Esophagus squamous epithelium (tissue), 5 donors: ENCODE measurements around the gene FAM237B. TPM values are rescaled to one million over a fixed set of nuclear protein-coding genes. Genes with fewer than 3 reads are reported as not detected.

Experiments
- DNase-seq: peaks from one replicate; lab custom pipeline; 2025; lab: John Stamatoyannopoulos, UW
- H3K27ac ChIP-seq, 4 donors: fragments of 200-600 bp; sonication (generic); one replicate each; pipeline ENCODE4 v1.5.1; 2016 to 2019; ENCODE audit warnings: mild to moderate bottlenecking in 1 of 4
- H3K27me3 ChIP-seq, 4 donors: fragments of 200-600 bp; sonication (generic); 1 replicate in 3 of 4; 2 replicates in 1 of 4; pipeline versions ENCODE4 v1.5.1 to v1.6.0; 2017 to 2021; ENCODE audit warnings: antibody characterized with exemption in 1 of 4
- H3K36me3 ChIP-seq, 3 donors: fragments of 200-600 bp; sonication (generic); one replicate each; pipeline ENCODE4 v1.5.1; 2016 to 2019
- H3K4me1 ChIP-seq, 3 donors: fragments of 200-600 bp; sonication (generic); one replicate each; pipeline ENCODE4 v1.5.1; 2017 to 2019
- H3K4me3 ChIP-seq, 4 donors: fragments of 200-600 bp; sonication (generic); 1 replicate in 3 of 4; 2 replicates in 1 of 4; pipeline ENCODE4 v1.5.1; 2016 to 2019; ENCODE audit warnings: mild to moderate bottlenecking in 2 of 4, moderate library complexity in 1 of 4
- H3K9me3 ChIP-seq, 3 donors: fragments of 200-600 bp; sonication (generic); one replicate each; pipeline ENCODE4 v1.5.1; 2016 to 2019
- POLR2A ChIP-seq, 4 donors: fragments of 450-650 bp; IDR thresholded peaks; one replicate each; pipeline ENCODE4 v1.6.1; 2017; ENCODE audit warnings: antibody characterized with exemption in 4 of 4, mild to moderate bottlenecking in 4 of 4, moderate library complexity in 3 of 4
- WGBS, 2 donors: methylation state at CpG; one replicate each; pipeline ENCODE4 v1.1.5; 2018; 5-methylcytosine and 5-hydroxymethylcytosine counted together
- intact Hi-C: fragments of 100-400 bp; cut with DNase I; formaldehyde crosslinking; loops from one replicate; pipeline ENCODE4 v1.15.0; 2022
- total RNA-seq, 4 donors: library from RNA; depleted of rRNA; stranded (reverse); fragments of >200 nt; gene quantifications; one replicate each; pipeline ENCODE4 v1.1.0, GENCODE V29; 2016
- TF ChIP-seq, protein P1 (sequence below), 6 experiments: fragments of 450-650 bp in 4 of 6; fragments of 200-600 bp in 2 of 6; sonication (generic) in 2 of 6; IDR thresholded peaks; one replicate each; pipeline ENCODE4 v1.5.1; 2016 to 2019; ENCODE audit warnings: antibody characterized with exemption in 6 of 6, mild to moderate bottlenecking in 4 of 6, moderate library complexity in 4 of 6
- donor health status: DM: yes; HTN: yes; CAD: no.

Gene FAM237B
- total RNA-seq, 4 donors from 2014 or later = not detected

DNA sequence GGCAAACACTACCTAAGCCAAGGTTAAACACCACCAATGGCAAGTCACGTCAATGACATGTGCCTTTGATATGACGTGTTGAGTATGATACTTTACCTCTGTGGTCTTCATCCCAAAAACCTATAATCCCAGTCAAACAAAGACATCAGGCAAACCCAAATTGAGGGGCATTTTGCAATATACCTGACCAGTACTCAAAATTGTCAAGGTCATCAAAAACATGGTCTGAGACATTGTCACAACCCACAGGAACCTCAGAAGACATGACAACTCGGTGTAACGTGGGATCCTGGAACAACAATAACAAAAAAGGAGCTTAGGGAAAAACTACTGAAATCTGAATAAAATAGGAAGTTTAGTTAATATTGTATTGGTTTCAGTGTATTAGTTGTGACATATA lies 7.2 kb downstream of the FAM237B start:
- H3K36me3 ChIP-seq = peaks cover 0 to 2% (median 0%) of the 10 kb centered on the region in 3 donors
- intact Hi-C loops = no loop called here
- H3K4me3 ChIP-seq = no peak overlapping the region
- WGBS, 2 donors = 61% methylated on average over 4 of the region's 4 CpGs
- H3K4me1 ChIP-seq = no peaks in the 10 kb centered on the region
- no peak for DNase-seq
- no peaks in the 10 kb centered on the region for H3K9me3 ChIP-seq
- TF ChIP-seq, protein P1, sequence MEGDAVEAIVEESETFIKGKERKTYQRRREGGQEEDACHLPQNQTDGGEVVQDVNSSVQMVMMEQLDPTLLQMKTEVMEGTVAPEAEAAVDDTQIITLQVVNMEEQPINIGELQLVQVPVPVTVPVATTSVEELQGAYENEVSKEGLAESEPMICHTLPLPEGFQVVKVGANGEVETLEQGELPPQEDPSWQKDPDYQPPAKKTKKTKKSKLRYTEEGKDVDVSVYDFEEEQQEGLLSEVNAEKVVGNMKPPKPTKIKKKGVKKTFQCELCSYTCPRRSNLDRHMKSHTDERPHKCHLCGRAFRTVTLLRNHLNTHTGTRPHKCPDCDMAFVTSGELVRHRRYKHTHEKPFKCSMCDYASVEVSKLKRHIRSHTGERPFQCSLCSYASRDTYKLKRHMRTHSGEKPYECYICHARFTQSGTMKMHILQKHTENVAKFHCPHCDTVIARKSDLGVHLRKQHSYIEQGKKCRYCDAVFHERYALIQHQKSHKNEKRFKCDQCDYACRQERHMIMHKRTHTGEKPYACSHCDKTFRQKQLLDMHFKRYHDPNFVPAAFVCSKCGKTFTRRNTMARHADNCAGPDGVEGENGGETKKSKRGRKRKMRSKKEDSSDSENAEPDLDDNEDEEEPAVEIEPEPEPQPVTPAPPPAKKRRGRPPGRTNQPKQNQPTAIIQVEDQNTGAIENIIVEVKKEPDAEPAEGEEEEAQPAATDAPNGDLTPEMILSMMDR (IDR thresholded peaks at IDR 0.05) = no peak
- no peak for TF ChIP-seq POLR2A (IDR thresholded peaks at IDR 0.05)
- no peak overlapping the region for H3K27ac ChIP-seq
- H3K27me3 ChIP-seq = peaks cover 0 to 16% (median 0%) of the 10 kb centered on the region in 4 donors

DNA sequence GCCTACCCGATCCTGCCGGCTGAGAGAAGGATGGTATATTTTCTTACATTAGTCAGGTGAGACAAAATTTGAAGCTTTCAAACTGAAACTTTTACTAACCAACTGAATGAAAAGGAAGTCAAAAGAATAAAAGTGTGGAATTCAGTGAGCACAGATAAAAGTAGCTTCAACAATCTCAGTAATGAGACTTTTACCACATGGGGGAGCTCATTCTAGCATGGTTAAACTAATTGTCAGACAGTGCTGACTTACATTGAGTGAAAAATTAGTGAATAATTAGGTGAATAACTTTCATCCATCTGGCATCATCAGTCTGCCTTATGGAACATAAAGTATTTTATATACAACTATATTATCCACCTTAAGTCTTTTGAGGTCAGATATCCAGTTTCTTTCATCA lies 8.4 kb downstream of the FAM237B start:
- Histone ChIP-seq H3K36me3 (peaks cover 0 to 13% (median 0%) of the 10 kb centered on the region in 3 donors), H3K27me3 (peaks cover 0 to 4% (median 0%) of the 10 kb centered on the region in 4 donors), H3K4me3 (no peak overlapping the region), H3K4me1 (no peaks in the 10 kb centered on the region), H3K27ac (no peak overlapping the region), H3K9me3 (no peaks in the 10 kb centered on the region)
- no peak for DNase-seq
- WGBS, 2 donors = 85 to 100% methylated on average over 2 of the region's 2 CpGs
- TF ChIP-seq, protein P1 (IDR thresholded peaks at IDR 0.05) = peak in 2 of 6 experiments; percentile 10 to 22
- TF ChIP-seq POLR2A (IDR thresholded peaks at IDR 0.05) = no peak
- intact Hi-C loops = no loop called here

GRCh38 chr7:90311175-90311574 lies 9.9 kb downstream of the FAM237B start:
- Histone ChIP-seq H3K4me1 (no peaks in the 10 kb centered on the region), H3K27ac (no peak overlapping the region), H3K36me3 (peaks cover 0 to 16% (median 0%) of the 10 kb centered on the region in 3 donors), H3K4me3 (no peak overlapping the region), H3K27me3 (no peaks in the 10 kb centered on the region), H3K9me3 (no peaks in the 10 kb centered on the region)
- DNase-seq = no peak
- TF ChIP-seq, protein P1 (IDR thresholded peaks at IDR 0.05) = no peak
- intact Hi-C loops = no loop called here

DNA sequence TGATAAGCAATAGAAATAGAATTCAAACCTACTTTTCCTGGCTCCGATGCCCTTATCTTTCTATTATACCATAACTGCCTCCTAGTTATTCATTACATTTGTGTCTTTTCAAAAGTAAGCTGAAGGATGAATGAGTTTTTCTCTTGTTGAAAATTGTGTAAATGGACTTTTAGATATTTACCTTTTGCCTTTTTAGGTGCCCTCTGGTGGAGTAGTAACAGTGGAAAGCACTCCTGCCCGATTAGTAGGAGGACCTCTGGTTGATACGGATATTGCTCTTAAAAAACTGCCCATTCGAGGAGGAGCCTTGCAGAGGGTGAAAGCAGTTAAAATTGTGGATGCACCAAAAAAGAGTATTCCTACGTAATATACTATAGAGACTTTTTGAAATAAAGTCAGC lies 11.2 kb downstream of the FAM237B start:
- TF ChIP-seq POLR2A (IDR thresholded peaks at IDR 0.05) = no peak
- TF ChIP-seq, protein P1 (IDR thresholded peaks at IDR 0.05) = no peak
- DNase-seq = no peak
- 87 to 89% methylated on average over 5 of the region's 5 CpGs for WGBS, 2 donors
- intact Hi-C loops = no loop called here
- Histone ChIP-seq H3K36me3 (peaks cover 0 to 16% (median 0%) of the 10 kb centered on the region in 3 donors), H3K9me3 (no peaks in the 10 kb centered on the region), H3K4me3 (no peak overlapping the region), H3K4me1 (no peaks in the 10 kb centered on the region), H3K27me3 (no peaks in the 10 kb centered on the region), H3K27ac (no peak overlapping the region)

DNA sequence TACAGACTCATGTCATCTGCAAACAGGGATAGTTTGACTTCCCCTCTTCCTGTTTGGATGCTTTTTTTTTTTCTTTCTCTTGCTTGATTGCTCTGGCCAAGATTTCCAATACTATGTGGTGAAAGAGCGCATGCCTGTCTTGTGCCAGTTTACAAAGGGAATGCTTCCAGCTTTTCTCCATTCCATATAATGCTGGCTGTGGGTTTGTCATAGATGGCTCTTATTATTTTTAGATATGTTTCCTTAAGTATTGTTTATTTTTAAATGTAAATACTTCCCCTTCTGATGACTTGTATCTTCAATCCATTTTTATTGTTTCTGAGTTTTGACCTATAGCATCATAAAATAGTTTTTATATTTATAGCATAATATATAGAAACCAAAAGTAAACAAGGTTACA lies 17.9 kb downstream of the FAM237B start:
- TF ChIP-seq, protein P1 (IDR thresholded peaks at IDR 0.05) = no peak
- no peak for TF ChIP-seq POLR2A (IDR thresholded peaks at IDR 0.05)
- Histone ChIP-seq H3K27ac (no peak overlapping the region), H3K9me3 (no peaks in the 10 kb centered on the region), H3K36me3 (peaks cover 0 to 8% (median 0%) of the 10 kb centered on the region in 3 donors), H3K4me3 (no peak overlapping the region), H3K27me3 (no peaks in the 10 kb centered on the region), H3K4me1 (no peaks in the 10 kb centered on the region)
- intact Hi-C loops = no loop called here
- 88% methylated on average over 1 of the region's 1 CpG for WGBS, 2 donors
- no peak for DNase-seq
